T-helper 17 cell (primary cell): Measurements from ENCODE around the gene EXOC4. TPM values are rescaled to one million over a fixed set of nuclear protein-coding genes. Genes with fewer than 3 reads are reported as not detected.

ENCODE experiments used
- ATAC-seq: fragments of 150-1000 bp; cut with Tn5 transposase; 2 replicates; pipeline ENCODE4 v1.10.0; 2021; ENCODE audit warnings: mild to moderate bottlenecking, moderate library complexity
- DNase-seq, 3 donors: peaks; one replicate each; pipeline versions ENCODE4 v3.0.0 to v3.0.0-alpha.2; 2020 to 2021
- H3K9me3 ChIP-seq: one replicate; pipeline ENCODE4 v1.7.0; 2013; ENCODE audit warnings: low read length, mild to moderate bottlenecking; ENCODE audit not compliant: control insufficient read depth, poor library complexity, severe bottlenecking
- H3K27ac Mint-ChIP-seq: one replicate; pipeline ENCODE4 v1.8.0; 2022; ENCODE audit warnings: mild to moderate bottlenecking, moderate library complexity, mixed read lengths
- H3K27me3 Mint-ChIP-seq: one replicate; pipeline ENCODE4 v1.8.0; 2022; ENCODE audit warnings: mixed read lengths
- H3K36me3 Mint-ChIP-seq: one replicate; pipeline ENCODE4 v1.8.0; 2022; ENCODE audit warnings: low read depth, mixed read lengths
- H3K4me1 Mint-ChIP-seq: one replicate; pipeline ENCODE4 v1.8.0; 2022; ENCODE audit warnings: mild to moderate bottlenecking, mixed read lengths
- H3K4me3 Mint-ChIP-seq: one replicate; pipeline ENCODE4 v1.8.0; 2022; ENCODE audit warnings: mild to moderate bottlenecking, moderate library complexity, mixed read lengths
- total RNA-seq, 4 donors: library from RNA in 2 of 4; stranded (reverse) in 2 of 4; gene quantifications; one replicate each; pipeline ENCODE4 v1.2.3 and lab custom pipeline; 2022 to 2026

Gene EXOC4
- total RNA-seq, 2 donors from 2014 or later: 88.8 to 96.6 TPM

DNA sequence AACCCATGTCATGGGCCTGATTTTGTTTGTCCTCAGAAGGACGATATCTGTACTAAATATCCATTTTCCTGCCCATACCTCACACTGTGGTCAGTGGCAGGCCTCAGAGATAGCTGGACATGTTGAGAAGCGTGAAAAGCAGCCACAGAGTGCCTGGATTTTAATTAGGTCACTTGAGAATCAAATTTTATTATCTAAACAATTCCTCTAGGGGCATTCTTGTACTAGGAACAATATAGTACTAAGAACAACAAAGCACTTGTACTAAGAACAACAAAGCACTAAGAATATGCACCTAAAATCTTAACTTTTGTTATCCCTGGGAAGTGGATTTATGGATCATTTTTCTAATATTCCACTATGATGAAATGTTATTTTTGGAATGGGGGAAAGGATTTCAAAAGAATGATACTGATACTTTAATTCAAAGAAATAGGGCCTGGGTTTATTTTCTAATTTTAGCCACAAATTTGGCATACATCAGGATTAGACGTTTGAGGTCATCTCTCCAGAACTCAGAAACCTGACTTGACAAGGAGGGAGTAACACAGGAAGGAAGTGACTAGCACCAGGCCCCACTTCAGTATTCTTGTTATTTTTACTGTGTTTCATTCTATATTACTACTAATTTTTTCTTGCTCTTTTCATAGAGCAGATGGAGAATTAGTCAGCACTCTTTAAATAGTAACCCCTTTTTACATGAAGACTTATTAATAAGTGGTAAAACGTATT is 112.2 kb downstream of the EXOC4 start:
- Mint-ChIP-seq H3K27ac (no peak overlapping the region), H3K36me3 (peaks cover 6% of the 10 kb centered on the region), H3K4me1 (peaks cover 13% of the 10 kb centered on the region), H3K4me3 (no peak overlapping the region), H3K27me3 (no peaks in the 10 kb centered on the region)
- no peaks in the 10 kb centered on the region for H3K9me3 ChIP-seq
- DNase-seq: no peak
- no peak for ATAC-seq

DNA sequence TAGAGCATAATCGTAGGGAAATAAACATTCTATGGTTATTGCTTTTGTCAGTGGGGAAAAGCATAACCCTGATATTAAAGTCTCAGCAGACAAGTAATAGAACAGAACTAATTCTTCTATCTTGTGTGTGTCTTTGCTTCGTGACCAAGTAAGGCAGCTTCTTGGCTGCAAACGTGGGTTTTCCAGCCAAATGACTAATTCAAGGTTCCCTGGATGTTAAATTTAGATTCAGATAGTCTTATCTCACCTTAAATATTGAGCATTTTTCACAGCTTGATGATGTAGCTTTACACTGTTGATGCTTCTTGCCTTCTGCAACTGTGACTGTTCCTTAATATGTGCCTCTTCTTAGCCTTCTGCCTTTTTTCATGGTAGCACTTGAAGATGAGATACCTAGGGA is 113.0 kb downstream of the EXOC4 start:
- no peak overlapping the region for H3K27ac Mint-ChIP-seq
- H3K4me1 Mint-ChIP-seq: peaks cover 13% of the 10 kb centered on the region
- no peaks in the 10 kb centered on the region for H3K9me3 ChIP-seq
- H3K27me3 Mint-ChIP-seq: no peaks in the 10 kb centered on the region
- H3K36me3 Mint-ChIP-seq: peaks cover 4% of the 10 kb centered on the region
- H3K4me3 Mint-ChIP-seq: no peak overlapping the region
- DNase-seq (no peak), ATAC-seq (no peak)

DNA sequence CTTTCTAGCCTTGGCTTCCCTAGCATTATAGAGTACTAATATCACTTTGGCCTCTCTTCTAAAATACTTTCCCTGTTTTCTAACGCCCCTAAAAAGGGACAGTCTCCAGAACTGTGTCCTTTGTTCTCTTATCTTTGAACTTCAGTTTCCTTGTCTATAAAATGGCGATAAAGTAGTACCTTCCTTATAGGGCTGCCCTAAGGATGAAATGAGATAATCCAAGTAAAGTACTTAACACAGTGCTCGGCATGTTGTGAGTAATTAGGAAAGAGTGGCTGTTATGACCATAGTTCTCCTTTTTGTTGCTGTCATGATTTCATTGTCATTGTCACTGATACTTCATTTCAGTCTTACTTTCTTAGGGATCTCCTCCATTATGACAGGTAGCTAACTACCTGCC is 114.7 kb downstream of the EXOC4 start:
- no peak overlapping the region for H3K27ac Mint-ChIP-seq
- peaks cover 2% of the 10 kb centered on the region for H3K36me3 Mint-ChIP-seq
- H3K27me3 Mint-ChIP-seq: no peaks in the 10 kb centered on the region
- H3K9me3 ChIP-seq: no peaks in the 10 kb centered on the region
- DNase-seq (no peak), ATAC-seq (no peak)
- H3K4me3 Mint-ChIP-seq: no peak overlapping the region
- H3K4me1 Mint-ChIP-seq: peaks cover 13% of the 10 kb centered on the region

DNA sequence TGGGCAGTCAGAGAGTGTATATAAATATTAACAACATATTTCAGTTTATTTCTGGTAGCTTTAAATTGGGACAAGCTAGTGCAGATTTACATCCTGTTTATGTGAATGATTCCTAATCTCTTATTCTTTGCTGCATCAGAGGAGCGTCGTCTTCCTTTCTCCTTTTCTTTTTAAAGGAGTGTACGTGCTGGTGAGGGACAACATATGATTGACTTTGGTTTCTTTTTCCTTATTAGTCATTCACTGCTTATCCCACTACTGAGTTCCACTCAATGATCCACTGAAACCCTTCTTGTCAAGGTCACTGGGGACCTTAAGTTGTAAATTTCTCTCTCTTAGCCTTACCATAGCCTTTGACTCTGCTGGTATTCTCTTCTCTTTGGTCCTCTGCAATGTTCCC is 116.3 kb downstream of the EXOC4 start:
- Mint-ChIP-seq H3K4me1 (peaks cover 13% of the 10 kb centered on the region), H3K27me3 (no peaks in the 10 kb centered on the region), H3K36me3 (peaks cover 2% of the 10 kb centered on the region), H3K4me3 (no peak overlapping the region), H3K27ac (no peak overlapping the region)
- no peaks in the 10 kb centered on the region for H3K9me3 ChIP-seq
- no peak for ATAC-seq
- DNase-seq: no peak

DNA sequence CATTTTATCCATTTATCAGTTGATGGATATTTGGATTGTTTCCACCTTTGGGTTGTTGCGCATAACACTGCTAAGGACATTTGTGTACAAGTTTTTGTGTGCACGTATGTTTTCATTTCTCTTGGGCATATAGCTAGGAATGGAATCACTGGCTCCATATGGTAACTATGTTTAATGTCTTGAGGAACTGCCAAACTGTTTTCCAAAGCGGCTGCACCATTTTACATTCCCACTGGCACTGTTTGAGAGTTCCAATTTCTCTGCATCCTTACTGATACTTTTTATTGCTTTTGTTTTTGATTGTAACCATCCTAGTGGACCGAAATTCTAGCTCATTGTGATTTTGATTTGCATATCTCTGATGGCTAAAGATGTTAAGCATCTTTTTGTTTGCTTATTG is 118.7 kb downstream of the EXOC4 start:
- Mint-ChIP-seq H3K36me3 (peaks cover 5% of the 10 kb centered on the region), H3K27ac (no peak overlapping the region), H3K4me3 (no peak overlapping the region), H3K27me3 (no peaks in the 10 kb centered on the region), H3K4me1 (peaks cover 10% of the 10 kb centered on the region)
- ATAC-seq (no peak), DNase-seq (no peak)
- H3K9me3 ChIP-seq: no peaks in the 10 kb centered on the region

DNA sequence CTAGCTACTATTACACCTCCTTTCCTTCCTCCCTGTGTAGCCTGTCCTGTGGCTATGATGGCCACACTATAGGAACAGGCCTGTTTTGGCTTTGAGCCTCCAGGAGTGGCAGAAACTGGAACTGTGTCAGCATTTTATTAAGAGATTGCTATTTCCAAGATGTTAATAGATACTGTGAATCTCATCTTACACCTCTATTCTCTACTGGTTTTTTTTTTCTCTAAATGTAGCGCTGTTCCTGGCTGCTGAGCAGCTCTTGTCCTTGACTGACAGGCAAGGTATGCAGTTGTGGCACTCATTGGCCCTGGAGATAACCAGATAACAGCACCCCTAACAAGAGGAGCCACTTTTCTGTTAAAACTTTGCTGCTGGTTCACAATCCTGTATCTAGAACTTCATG is 119.5 kb downstream of the EXOC4 start:
- H3K4me3 Mint-ChIP-seq: no peak overlapping the region
- peaks cover 7% of the 10 kb centered on the region for H3K4me1 Mint-ChIP-seq
- no peaks in the 10 kb centered on the region for H3K9me3 ChIP-seq
- peaks cover 6% of the 10 kb centered on the region for H3K36me3 Mint-ChIP-seq
- H3K27ac Mint-ChIP-seq: no peak overlapping the region
- H3K27me3 Mint-ChIP-seq: no peaks in the 10 kb centered on the region
- ATAC-seq (no peak), DNase-seq (no peak)

DNA sequence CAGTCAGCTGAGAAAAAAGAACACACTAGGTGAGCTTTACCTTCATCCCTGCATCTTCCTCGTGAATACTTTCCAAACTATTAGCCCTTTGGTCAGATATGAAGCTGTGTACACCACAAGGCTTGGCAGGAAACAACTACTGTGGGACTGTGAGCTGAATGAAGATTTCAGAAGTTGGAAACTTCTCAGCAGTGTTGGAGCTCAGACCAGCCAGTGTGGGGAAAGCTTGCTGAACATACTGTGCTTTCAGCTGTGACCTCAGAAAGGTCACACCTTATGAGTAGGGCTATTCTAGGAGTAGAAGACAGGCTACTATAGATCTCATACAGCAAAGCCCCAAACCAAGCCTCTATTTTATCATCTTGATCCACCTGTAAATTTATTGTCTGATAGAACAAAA is 123.6 kb downstream of the EXOC4 start:
- no peaks in the 10 kb centered on the region for H3K9me3 ChIP-seq
- Mint-ChIP-seq H3K4me1 (no peaks in the 10 kb centered on the region), H3K4me3 (no peak overlapping the region), H3K27ac (no peak overlapping the region), H3K36me3 (peaks cover 7% of the 10 kb centered on the region), H3K27me3 (no peaks in the 10 kb centered on the region)
- DNase-seq: no peak
- no peak for ATAC-seq

DNA sequence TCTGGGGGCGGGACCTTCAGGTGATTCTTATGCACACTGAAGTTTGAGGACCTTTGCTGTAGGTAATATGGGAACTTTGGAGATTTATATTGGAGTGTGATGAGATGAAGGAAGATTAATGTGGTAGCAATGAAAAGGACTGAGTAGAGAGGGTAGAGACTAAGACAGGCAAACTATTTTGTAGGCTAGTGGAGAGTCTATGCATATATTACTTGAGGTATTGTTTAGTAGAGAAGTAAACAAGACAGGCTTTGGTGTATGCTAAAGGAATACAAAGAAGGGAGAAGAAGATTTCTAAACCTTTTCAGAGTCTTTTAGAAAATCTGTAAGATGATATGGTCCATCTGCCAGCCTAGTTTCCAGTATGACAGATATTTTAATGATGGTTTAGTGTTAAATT is 129.1 kb downstream of the EXOC4 start:
- Mint-ChIP-seq H3K27me3 (no peaks in the 10 kb centered on the region), H3K36me3 (peaks cover 3% of the 10 kb centered on the region), H3K27ac (no peak overlapping the region), H3K4me1 (peaks cover 3% of the 10 kb centered on the region), H3K4me3 (no peak overlapping the region)
- ATAC-seq (no peak), DNase-seq (no peak)
- H3K9me3 ChIP-seq: no peaks in the 10 kb centered on the region

DNA sequence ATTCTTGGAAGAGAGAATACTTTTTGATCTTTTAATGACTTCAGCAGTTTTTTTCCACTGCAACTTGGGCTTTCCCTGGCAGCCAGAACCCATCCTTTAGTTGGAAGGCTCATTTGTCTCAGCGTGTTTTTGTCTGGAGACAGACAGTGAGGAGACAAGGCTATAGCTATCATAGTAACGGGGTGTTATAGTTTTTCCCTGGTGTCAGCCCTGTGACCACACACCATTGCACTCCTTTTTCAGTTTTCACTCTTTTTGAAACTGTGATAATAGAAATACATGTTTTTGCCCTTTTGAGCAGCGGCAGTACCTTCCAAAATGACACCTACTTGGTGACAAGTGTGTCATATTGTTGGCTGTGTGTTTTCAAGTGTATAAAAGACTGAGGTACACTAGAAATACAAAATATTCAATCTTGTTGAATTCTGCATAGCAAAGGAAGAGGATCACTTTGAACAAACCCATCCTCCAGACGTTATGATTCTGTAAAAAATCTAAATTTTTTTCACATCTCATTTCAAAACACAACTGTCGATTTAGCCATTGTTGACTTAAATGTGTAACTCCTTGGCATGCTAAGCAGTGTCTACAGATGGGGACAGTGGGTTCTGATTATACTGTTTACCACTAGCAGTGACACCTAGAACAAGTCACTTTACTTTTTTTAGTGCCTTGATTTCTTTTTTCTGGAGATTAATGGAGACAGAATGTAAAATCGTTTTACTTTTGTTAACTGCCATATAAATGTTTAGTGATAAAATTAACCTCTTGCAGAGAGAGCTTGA is 130.1 kb downstream of the EXOC4 start:
- Mint-ChIP-seq H3K4me1 (peaks cover 3% of the 10 kb centered on the region), H3K27me3 (no peaks in the 10 kb centered on the region)

DNA sequence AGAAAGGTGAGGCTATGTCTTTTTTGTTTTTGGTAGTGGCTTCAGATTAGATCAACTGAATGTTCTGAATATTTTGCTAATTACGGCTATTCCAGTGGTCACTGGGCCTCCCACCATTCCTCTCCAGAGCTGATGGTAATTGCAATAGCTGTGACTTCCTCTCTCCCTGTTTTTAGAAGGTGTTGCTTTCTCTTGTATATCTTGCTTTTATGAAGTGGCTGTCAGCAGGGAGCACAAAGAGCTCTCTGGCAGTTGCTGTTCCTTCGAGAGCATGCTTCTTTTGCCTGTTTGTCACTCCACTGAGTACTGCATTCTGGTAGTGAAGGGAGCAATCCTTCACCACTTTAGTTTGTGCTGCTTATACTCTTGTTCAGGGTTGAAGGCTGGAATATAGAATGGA is 133.3 kb downstream of the EXOC4 start:
- no peak overlapping the region for H3K4me3 Mint-ChIP-seq
- H3K27ac Mint-ChIP-seq: no peak overlapping the region
- peaks cover 5% of the 10 kb centered on the region for H3K4me1 Mint-ChIP-seq
- H3K36me3 Mint-ChIP-seq: no peaks in the 10 kb centered on the region
- H3K9me3 ChIP-seq: no peaks in the 10 kb centered on the region
- no peak for ATAC-seq
- DNase-seq: no peak
- H3K27me3 Mint-ChIP-seq: no peaks in the 10 kb centered on the region

More for the DNA sequence above, 130.1 kb downstream of the EXOC4 start:
- DNase-seq (no peak), ATAC-seq (no peak)
- Mint-ChIP-seq H3K4me3 (no peak overlapping the region), H3K27ac (no peak overlapping the region), H3K36me3 (no peaks in the 10 kb centered on the region)
- H3K9me3 ChIP-seq: no peaks in the 10 kb centered on the region

DNA sequence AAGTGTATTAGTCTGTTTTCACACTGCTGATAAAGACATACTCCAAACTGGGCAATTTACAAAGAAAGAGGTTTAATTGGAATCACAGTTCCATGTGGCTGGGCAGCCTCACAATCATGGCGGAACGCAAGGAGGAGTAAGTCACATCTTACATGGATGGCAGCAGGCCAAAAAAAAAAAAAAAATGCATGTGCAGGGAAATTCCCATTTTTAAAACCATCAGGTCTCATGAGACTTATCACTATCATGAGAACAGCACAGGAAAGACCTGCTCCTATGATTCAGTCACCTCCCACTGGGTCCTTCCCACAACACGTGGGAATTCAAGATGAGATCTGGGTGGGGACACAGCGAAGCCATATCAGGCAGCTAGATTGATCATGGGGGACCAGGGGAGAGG is 136.8 kb downstream of the EXOC4 start:
- H3K36me3 Mint-ChIP-seq: peaks cover 2% of the 10 kb centered on the region
- DNase-seq: no peak
- no peak for ATAC-seq
- no peak overlapping the region for H3K27ac Mint-ChIP-seq
- H3K4me1 Mint-ChIP-seq: peaks cover 2% of the 10 kb centered on the region
- H3K4me3 Mint-ChIP-seq: no peak overlapping the region
- no peaks in the 10 kb centered on the region for H3K9me3 ChIP-seq
- no peaks in the 10 kb centered on the region for H3K27me3 Mint-ChIP-seq

DNA sequence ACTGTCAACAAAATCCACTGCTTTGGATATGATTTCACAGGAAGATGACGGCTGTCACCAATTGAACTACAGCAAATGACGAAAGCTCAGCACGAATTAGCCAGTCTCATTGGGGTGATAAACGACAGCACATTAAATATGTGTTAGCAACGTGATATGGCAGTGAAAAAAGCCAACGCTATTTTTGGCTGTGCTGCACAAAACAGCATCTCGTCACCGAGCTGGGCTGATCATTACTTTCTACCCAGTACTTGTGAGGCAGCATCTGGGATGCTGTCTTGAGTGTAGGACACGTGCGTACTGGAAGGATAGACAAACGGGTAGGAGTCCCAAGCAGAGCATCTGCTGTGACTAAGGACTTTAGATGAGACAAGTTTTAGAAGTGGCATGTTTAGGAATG is 138.3 kb downstream of the EXOC4 start:
- DNase-seq (no peak), ATAC-seq (no peak)
- Mint-ChIP-seq H3K27ac (no peak overlapping the region), H3K4me1 (peaks cover 2% of the 10 kb centered on the region), H3K4me3 (no peak overlapping the region), H3K27me3 (no peaks in the 10 kb centered on the region), H3K36me3 (peaks cover 2% of the 10 kb centered on the region)
- H3K9me3 ChIP-seq: no peaks in the 10 kb centered on the region

DNA sequence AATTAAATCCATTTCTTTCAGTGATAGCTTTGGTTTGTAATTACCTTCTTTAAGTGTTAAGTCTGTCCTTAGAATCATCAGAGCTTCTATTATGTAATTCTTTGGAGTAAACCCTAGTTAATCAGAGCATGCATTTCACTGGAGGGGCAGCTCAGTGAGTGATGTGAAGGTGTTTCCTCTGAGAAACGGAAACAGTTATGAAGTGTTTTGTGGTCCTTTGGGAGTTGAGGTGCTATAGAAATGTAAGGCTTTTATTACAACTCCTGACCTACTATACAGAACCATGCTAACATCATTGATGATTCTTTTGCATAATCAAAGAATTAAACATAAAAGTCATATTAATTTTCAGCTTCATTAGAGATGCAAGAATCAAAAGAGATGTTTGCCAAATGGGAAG is 141.5 kb downstream of the EXOC4 start:
- peaks cover 4% of the 10 kb centered on the region for H3K4me1 Mint-ChIP-seq
- DNase-seq (no peak), ATAC-seq (no peak)
- no peaks in the 10 kb centered on the region for H3K9me3 ChIP-seq
- H3K4me3 Mint-ChIP-seq: no peak overlapping the region
- H3K36me3 Mint-ChIP-seq: peaks cover 4% of the 10 kb centered on the region
- H3K27ac Mint-ChIP-seq: no peak overlapping the region
- no peaks in the 10 kb centered on the region for H3K27me3 Mint-ChIP-seq

DNA sequence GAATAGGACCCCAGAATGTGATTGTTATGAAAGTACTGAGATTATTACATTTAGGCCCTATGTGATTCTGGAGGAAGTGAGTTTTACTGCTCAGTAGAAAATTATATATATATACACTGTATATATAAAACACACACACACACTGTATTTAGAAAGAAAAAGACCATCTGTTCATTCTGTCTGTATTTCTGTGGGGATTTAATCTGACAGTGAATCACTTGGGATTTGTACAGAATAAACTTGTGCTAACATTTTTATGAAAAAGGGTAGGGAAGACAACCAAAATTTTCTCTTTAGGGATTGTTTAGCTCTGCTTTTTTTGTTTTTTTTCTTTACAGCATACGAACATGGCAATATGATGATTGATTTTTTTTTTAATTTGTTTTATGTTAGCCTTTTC is 142.7 kb downstream of the EXOC4 start:
- ATAC-seq (no peak), DNase-seq (no peak)
- H3K4me3 Mint-ChIP-seq: no peak overlapping the region
- H3K27me3 Mint-ChIP-seq: no peaks in the 10 kb centered on the region
- H3K9me3 ChIP-seq: no peaks in the 10 kb centered on the region
- no peak overlapping the region for H3K27ac Mint-ChIP-seq
- H3K36me3 Mint-ChIP-seq: peaks cover 4% of the 10 kb centered on the region
- H3K4me1 Mint-ChIP-seq: peaks cover 2% of the 10 kb centered on the region
